GM10847 (cell line): ENCODE measurements around the gene LRP10.

Source experiments
- POLR2A ChIP-seq: IDR thresholded peaks from 2 replicates; pipeline ENCODE4 v1.6.1; 2011; ENCODE audit not compliant: insufficient read length; ENCODE audit errors: extremely low read depth

The LRP10 gene

GRCh38 chr14:22875003-22875747 lies 3.6 kb downstream of the LRP10 start:
- no peak for TF ChIP-seq POLR2A

GRCh38 chr14:22875748-22876319 lies 4.3 kb downstream of the LRP10 start:
- no peak for TF ChIP-seq POLR2A

- TF ChIP-seq POLR2A = no peak
Observed at GRCh38 chr14:22877000-22877501, 5.5 kb downstream of the LRP10 start.

- no peak for TF ChIP-seq POLR2A
Observed at GRCh38 chr14:22878271-22879246, 7.0 kb downstream of the LRP10 start.

GRCh38 chr14:22882064-22882463 lies 10.5 kb downstream of the LRP10 start:
- TF ChIP-seq POLR2A = no peak

GRCh38 chr14:22882529-22883172 lies 11.1 kb downstream of the LRP10 start:
- TF ChIP-seq POLR2A = no peak

- no peak for TF ChIP-seq POLR2A
Observed at GRCh38 chr14:22883173-22883976, 11.8 kb downstream of the LRP10 start, which contains the start of gene REM2. Gene REM2, plus strand, starts transcription at chr14:22883222. Its CDS starts 66 bp downstream, at chr14:22883288.

GRCh38 chr14:22884076-22884737 lies 12.7 kb downstream of the LRP10 start:
- no peak for TF ChIP-seq POLR2A

GRCh38 chr14:22884738-22885523 lies 13.4 kb downstream of the LRP10 start:
- TF ChIP-seq POLR2A = no peak

GRCh38 chr14:22885975-22886374 lies 14.4 kb downstream of the LRP10 start:
- no peak for TF ChIP-seq POLR2A

GRCh38 chr14:22886500-22887259 lies 15.1 kb downstream of the LRP10 start:
- peak; percentile 53 for TF ChIP-seq POLR2A
